Measurements from ENCODE around the gene ZFP69. TPM values are rescaled to one million over a fixed set of nuclear protein-coding genes. Genes with fewer than 3 reads are reported as not detected.
A peak's percentile ranks its signal among the peaks of the same experiment; 100 is the strongest.
"Not testable (repeated sequence)": the region's sequence is repeated elsewhere in the genome, so short reads cannot be mapped to it uniquely, and the experiment has no call there.

Gene ZFP69
- total RNA-seq, 1 experiment from 2014 or later, result 4.8 TPM

- H3K27me3 ChIP-seq (ENCODE audit: control insufficient read depth, insufficient read depth, low read length), result peaks cover 8% of the 10 kb centered on the region
- no peak for DNase-seq
- H3K36me3 ChIP-seq (replicated peaks; ENCODE audit: control insufficient read depth, insufficient read depth, low read length), result no peaks in the 10 kb centered on the region
- no peak overlapping the region for H3K4me3 ChIP-seq (ENCODE audit: insufficient read depth, low read depth, low read length)
Measured at GRCh38 chr1:40475268-40475667, 1.8 kb upstream of the ZFP69 start.

GRCh38 chr1:40477678-40478053, 576 bp downstream of the ZFP69 start:
- Histone ChIP-seq H3K4me3 (ENCODE audit: insufficient read depth, low read depth, low read length) (peak overlapping the region; percentile 81), H3K36me3 (replicated peaks; ENCODE audit: control insufficient read depth, insufficient read depth, low read length) (no peaks in the 10 kb centered on the region; the same call in 1 of the 2 replicates), H3K27me3 (ENCODE audit: control insufficient read depth, insufficient read depth, low read length) (peaks cover 8% of the 10 kb centered on the region)
- no peak for DNase-seq

- H3K36me3 ChIP-seq (replicated peaks; ENCODE audit: control insufficient read depth, insufficient read depth, low read length), result no peaks in the 10 kb centered on the region; the same call in 1 of the 2 replicates
- peaks cover 8% of the 10 kb centered on the region for H3K27me3 ChIP-seq (ENCODE audit: control insufficient read depth, insufficient read depth, low read length)
- no peak for DNase-seq
- H3K4me3 ChIP-seq (ENCODE audit: insufficient read depth, low read depth, low read length), result peak overlapping the region; percentile 81
Measured at GRCh38 chr1:40478276-40478675, 1.2 kb downstream of the ZFP69 start.

GRCh38 chr1:40479156-40479555, 2.1 kb downstream of the ZFP69 start:
- Histone ChIP-seq H3K36me3 (replicated peaks; ENCODE audit: control insufficient read depth, insufficient read depth, low read length) (no peaks in the 10 kb centered on the region; the same call in none of the 2 replicates), H3K27me3 (ENCODE audit: control insufficient read depth, insufficient read depth, low read length) (peaks cover 8% of the 10 kb centered on the region), H3K4me3 (ENCODE audit: insufficient read depth, low read depth, low read length) (no peak overlapping the region)
- DNase-seq, result peak; percentile 12

GRCh38 chr1:40495315-40495903, 18.3 kb downstream of the ZFP69 start:
- DNase-seq, result no peak
- Histone ChIP-seq H3K27me3 (ENCODE audit: control insufficient read depth, insufficient read depth, low read length) (no peaks in the 10 kb centered on the region), H3K36me3 (replicated peaks; ENCODE audit: control insufficient read depth, insufficient read depth, low read length) (peaks cover 5% of the 10 kb centered on the region), H3K4me3 (ENCODE audit: insufficient read depth, low read depth, low read length) (no peak overlapping the region)

- not testable (repeated sequence) for DNase-seq; H3K27me3 ChIP-seq (ENCODE audit: control insufficient read depth, insufficient read depth, low read length); H3K36me3 ChIP-seq (replicated peaks; ENCODE audit: control insufficient read depth, insufficient read depth, low read length); H3K4me3 ChIP-seq (ENCODE audit: insufficient read depth, low read depth, low read length)
Measured at GRCh38 chr1:40502651-40503050, 25.6 kb downstream of the ZFP69 start.

GRCh38 chr1:40507973-40508372, 30.9 kb downstream of the ZFP69 start:
- no peak for DNase-seq
- peaks cover 17% of the 10 kb centered on the region for H3K27me3 ChIP-seq (ENCODE audit: control insufficient read depth, insufficient read depth, low read length)
- no peaks in the 10 kb centered on the region for H3K36me3 ChIP-seq (replicated peaks; ENCODE audit: control insufficient read depth, insufficient read depth, low read length)
- H3K4me3 ChIP-seq (ENCODE audit: insufficient read depth, low read depth, low read length), result peak overlapping the region; percentile 87

GRCh38 chr1:40508375-40509341, 31.6 kb downstream of the ZFP69 start, which contains the start of gene EXO5:
Gene EXO5 (plus strand): TSS chr1:40508767. CDS start chr1:40514545, 5,778 bp downstream.
- Histone ChIP-seq H3K27me3 (ENCODE audit: control insufficient read depth, insufficient read depth, low read length) (peaks cover 17% of the 10 kb centered on the region), H3K4me3 (ENCODE audit: insufficient read depth, low read depth, low read length) (peak within 1 kb of the TSS; percentile 87), H3K36me3 (replicated peaks; ENCODE audit: control insufficient read depth, insufficient read depth, low read length) (no peaks in the 10 kb centered on the region)
- DNase-seq, result peak; percentile 76

GRCh38 chr1:40519517-40519916, 42.4 kb downstream of the ZFP69 start:
- Histone ChIP-seq H3K27me3 (ENCODE audit: control insufficient read depth, insufficient read depth, low read length) (no peaks in the 10 kb centered on the region), H3K4me3 (ENCODE audit: insufficient read depth, low read depth, low read length) (no peak overlapping the region), H3K36me3 (replicated peaks; ENCODE audit: control insufficient read depth, insufficient read depth, low read length) (no peaks in the 10 kb centered on the region; the same call in none of the 2 replicates)
- DNase-seq, result no peak

GRCh38 chr1:40530735-40531380, 53.8 kb downstream of the ZFP69 start:
- H3K4me3 ChIP-seq (ENCODE audit: insufficient read depth, low read depth, low read length), result peak overlapping the region; percentile 72
- H3K36me3 ChIP-seq (replicated peaks; ENCODE audit: control insufficient read depth, insufficient read depth, low read length), result no peaks in the 10 kb centered on the region
- DNase-seq, result no peak
- H3K27me3 ChIP-seq (ENCODE audit: control insufficient read depth, insufficient read depth, low read length), result no peaks in the 10 kb centered on the region

GRCh38 chr1:40531381-40532061, 54.4 kb downstream of the ZFP69 start, which contains the start of gene ZNF684:
Gene ZNF684 (plus strand): TSS chr1:40531637. CDS start chr1:40533167, 1,530 bp downstream.
- no peaks in the 10 kb centered on the region for H3K27me3 ChIP-seq (ENCODE audit: control insufficient read depth, insufficient read depth, low read length)
- H3K4me3 ChIP-seq (ENCODE audit: insufficient read depth, low read depth, low read length), result peak within 1 kb of the TSS; percentile 72
- no peaks in the 10 kb centered on the region for H3K36me3 ChIP-seq (replicated peaks; ENCODE audit: control insufficient read depth, insufficient read depth, low read length)
- peak; percentile 90 for DNase-seq

GRCh38 chr1:40532062-40532389, 54.9 kb downstream of the ZFP69 start:
- DNase-seq, result no peak
- H3K27me3 ChIP-seq (ENCODE audit: control insufficient read depth, insufficient read depth, low read length), result no peaks in the 10 kb centered on the region
- H3K4me3 ChIP-seq (ENCODE audit: insufficient read depth, low read depth, low read length), result peak overlapping the region; percentile 72
- no peaks in the 10 kb centered on the region for H3K36me3 ChIP-seq (replicated peaks; ENCODE audit: control insufficient read depth, insufficient read depth, low read length)

- H3K27me3 ChIP-seq (ENCODE audit: control insufficient read depth, insufficient read depth, low read length), result no peaks in the 10 kb centered on the region
- no peaks in the 10 kb centered on the region for H3K36me3 ChIP-seq (replicated peaks; ENCODE audit: control insufficient read depth, insufficient read depth, low read length)
- no peak overlapping the region for H3K4me3 ChIP-seq (ENCODE audit: insufficient read depth, low read depth, low read length)
- DNase-seq, result peak; percentile 58
Measured at GRCh38 chr1:40532844-40533424, 55.8 kb downstream of the ZFP69 start.

- DNase-seq, result no peak
- Histone ChIP-seq H3K4me3 (ENCODE audit: insufficient read depth, low read depth, low read length) (no peak overlapping the region), H3K36me3 (replicated peaks; ENCODE audit: control insufficient read depth, insufficient read depth, low read length) (no peaks in the 10 kb centered on the region), H3K27me3 (ENCODE audit: control insufficient read depth, insufficient read depth, low read length) (no peaks in the 10 kb centered on the region)
Measured at GRCh38 chr1:40534589-40534988, 57.5 kb downstream of the ZFP69 start.
